ENCODE data around the gene HOXC10.

- TF ChIP-seq SP1 (IDR thresholded peaks at IDR 0.05) (no peak), FOXK2 (IDR thresholded peaks at IDR 0.05) (no peak), SUZ12 (IDR thresholded peaks at IDR 0.05) (no peak), PKNOX1 (IDR thresholded peaks at IDR 0.05) (no peak), FOXA1 (IDR thresholded peaks at IDR 0.05) (no peak), TARDBP (IDR thresholded peaks at IDR 0.05) (no peak), ELF4 (IDR thresholded peaks at IDR 0.05) (no peak), BHLHE40 (IDR thresholded peaks at IDR 0.05; ENCODE audit: borderline replicate concordance) (no peak), ZNF384 (IDR thresholded peaks at IDR 0.05) (no peak), HDGF (IDR thresholded peaks at IDR 0.05; ENCODE audit: borderline replicate concordance) (0 out of 2 replicates have a peak, but pooled peaks have one; percentile 14)
These were observed 11.6 kb downstream of the HOXC10 start for GRCh38 chr12:53996240-53997203.

All from HEK293T (cell line).